GM19468 (cell line): ENCODE data around the gene PATJ.
"Not testable (repeated sequence)": the region's sequence is repeated elsewhere in the genome, so short reads cannot be mapped to it uniquely, and the experiment has no call there.

Experiments used
- ATAC-seq: cut with Tn5 transposase; IDR thresholded peaks from one replicate; pipeline ENCODE4 v1.9.1; 2021; ENCODE audit warnings: mild to moderate bottlenecking, moderate library complexity, moderate number of reproducible peaks; ENCODE audit not compliant: unreplicated experiment; ENCODE audit errors: extremely low read depth

PATJ gene

DNA sequence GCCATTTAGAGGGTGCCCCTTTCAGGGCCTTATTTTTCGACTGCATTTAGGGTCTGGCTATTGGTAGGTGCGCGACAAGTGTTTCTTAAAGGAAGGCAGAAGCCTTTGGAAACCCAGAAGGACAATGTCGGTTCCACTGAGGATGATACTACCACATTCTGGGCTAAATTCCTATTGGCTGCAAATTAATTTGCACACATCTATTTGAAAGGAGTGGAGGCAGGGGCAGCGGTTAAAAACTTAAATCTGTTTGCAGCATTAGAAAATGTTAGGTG, 1.1 kb downstream of the PATJ start:
- no peak for ATAC-seq

- no peak for ATAC-seq
Measured at GRCh38 chr1:61743716-61744580, 1.7 kb downstream of the PATJ start.

- ATAC-seq = no peak
Measured at GRCh38 chr1:61746813-61747212, 4.5 kb downstream of the PATJ start.

DNA sequence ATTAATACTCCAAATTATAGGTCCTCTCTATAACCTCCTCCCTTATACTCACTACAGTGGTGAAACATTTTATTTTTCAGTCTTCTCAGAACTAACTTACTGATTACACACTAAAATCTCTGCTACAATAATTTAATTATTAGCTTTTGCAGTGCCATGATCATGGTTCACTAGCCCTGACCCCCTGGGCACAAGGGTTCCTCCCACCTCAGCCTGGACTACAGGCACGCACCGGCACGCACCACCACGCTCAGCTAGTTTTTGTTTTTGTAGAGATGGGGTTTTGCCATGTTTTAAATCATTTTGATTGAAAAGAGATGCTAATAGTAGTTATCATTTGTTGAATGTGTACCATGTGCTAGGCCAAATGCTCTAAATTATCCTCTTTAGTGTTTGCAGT, 6.3 kb downstream of the PATJ start:
- no peak for ATAC-seq

DNA sequence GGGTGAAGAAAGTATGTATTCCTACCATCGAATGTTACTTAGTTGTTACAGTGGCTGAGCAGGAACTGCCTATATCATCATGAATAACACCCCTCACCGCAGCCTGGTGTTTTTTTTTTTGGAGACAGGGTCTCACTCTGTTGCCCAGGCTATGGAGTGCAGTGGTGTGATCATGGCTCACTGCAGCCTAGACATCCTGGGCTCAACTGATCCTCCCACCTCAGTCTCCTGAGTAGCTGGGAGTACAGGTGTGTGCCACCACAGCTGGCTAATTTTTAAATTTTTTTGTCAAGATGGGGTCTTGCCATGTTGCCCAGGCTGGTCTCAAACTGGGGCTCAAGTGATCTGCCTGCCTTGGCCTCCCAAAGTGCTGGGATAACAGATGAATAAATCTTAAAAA, 7.3 kb downstream of the PATJ start:
- no peak for ATAC-seq

DNA sequence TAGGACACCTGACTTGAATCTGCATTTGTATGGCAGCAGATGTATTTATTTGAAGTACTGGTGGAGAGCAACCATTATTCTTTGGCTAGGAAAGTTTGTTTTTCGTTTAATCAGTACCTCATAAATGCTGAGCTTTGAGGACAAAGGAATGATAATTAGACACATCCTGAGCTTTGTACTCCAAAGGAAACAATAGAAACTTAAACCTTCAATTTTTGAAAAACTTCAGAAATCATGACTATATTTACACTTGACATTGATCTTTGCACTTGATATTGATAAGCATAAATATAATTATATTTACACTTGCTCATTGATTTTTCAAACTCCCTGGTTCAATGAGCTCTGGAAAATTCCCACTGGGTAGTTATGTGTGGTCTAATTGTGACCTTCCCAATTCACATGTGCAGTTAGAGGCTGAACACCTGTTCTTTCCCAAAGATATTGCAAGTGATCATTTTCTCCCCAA, 10.7 kb downstream of the PATJ start:
- no peak for ATAC-seq

- ATAC-seq = no peak
Measured at GRCh38 chr1:61753998-61754508, 11.8 kb downstream of the PATJ start.

GRCh38 chr1:61754545-61754944, 12.3 kb downstream of the PATJ start:
- no peak for ATAC-seq

- no peak for ATAC-seq
Measured at GRCh38 chr1:61756773-61757172, 14.5 kb downstream of the PATJ start.

DNA sequence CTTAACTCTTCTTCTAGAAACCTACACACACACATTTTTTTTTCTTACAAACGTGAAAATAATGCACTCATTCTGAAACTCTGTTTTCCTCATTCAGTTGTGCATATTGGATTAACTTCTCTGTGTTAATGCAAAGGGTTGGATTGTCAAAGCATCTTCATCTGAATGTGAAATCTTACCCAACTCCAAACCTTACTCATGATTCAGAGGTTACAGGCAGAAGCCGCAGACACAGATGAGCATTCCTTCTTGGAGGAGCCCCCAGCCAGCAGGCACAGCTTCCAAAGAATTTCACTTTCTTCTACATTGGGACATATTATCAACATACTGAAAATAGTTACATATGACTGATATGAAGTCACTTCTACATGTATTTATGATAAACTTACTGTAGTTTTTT, 15.7 kb downstream of the PATJ start:
- ATAC-seq = no peak

GRCh38 chr1:61770131-61770530, 27.9 kb downstream of the PATJ start:
- no peak for ATAC-seq

DNA sequence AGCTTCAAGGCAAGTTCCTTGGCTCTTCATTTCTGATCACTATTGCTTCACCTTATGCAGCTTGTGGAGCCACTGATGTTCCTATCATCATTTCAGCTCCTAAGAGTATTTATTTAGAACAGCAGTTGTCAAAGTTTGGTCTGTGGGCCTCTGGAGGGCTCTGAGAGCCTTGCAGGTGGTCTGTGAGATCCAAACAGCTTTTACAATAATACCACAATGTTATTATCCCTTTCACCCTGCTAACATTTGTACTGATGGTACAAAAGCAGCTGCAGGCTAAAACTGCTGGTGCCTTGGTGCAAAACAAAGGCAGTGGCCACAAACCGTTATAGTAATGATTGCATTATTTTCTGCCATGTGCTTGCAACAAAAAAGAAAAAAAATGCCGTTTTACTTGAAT, 33.8 kb downstream of the PATJ start:
- no peak for ATAC-seq

GRCh38 chr1:61779231-61779630, 37.0 kb downstream of the PATJ start:
- no peak for ATAC-seq

- no peak for ATAC-seq
Measured at GRCh38 chr1:61781151-61781550, 38.9 kb downstream of the PATJ start.

GRCh38 chr1:61782771-61783170, 40.5 kb downstream of the PATJ start:
- ATAC-seq = peak; percentile 67

GRCh38 chr1:61784726-61785125, 42.4 kb downstream of the PATJ start:
- no peak for ATAC-seq

DNA sequence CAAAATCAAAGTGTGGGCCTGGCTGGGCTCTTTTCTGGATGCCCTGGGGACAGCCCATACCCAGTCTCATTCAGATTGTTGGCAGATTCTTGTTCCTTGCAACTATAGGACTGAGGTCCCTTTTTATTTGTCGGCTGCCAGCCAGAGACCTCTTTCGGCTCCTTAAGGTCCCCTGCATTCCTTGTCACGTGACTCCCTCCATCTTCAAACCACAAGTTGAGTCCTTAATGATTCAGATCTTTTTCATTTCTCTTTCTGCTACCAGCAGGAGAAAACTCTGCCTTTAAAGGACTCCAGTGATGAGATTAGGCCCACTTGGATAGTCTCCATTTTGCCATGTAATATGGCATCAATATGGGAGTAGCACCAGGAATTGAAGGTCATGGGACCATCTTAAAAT, 48.6 kb downstream of the PATJ start:
- no peak for ATAC-seq

DNA sequence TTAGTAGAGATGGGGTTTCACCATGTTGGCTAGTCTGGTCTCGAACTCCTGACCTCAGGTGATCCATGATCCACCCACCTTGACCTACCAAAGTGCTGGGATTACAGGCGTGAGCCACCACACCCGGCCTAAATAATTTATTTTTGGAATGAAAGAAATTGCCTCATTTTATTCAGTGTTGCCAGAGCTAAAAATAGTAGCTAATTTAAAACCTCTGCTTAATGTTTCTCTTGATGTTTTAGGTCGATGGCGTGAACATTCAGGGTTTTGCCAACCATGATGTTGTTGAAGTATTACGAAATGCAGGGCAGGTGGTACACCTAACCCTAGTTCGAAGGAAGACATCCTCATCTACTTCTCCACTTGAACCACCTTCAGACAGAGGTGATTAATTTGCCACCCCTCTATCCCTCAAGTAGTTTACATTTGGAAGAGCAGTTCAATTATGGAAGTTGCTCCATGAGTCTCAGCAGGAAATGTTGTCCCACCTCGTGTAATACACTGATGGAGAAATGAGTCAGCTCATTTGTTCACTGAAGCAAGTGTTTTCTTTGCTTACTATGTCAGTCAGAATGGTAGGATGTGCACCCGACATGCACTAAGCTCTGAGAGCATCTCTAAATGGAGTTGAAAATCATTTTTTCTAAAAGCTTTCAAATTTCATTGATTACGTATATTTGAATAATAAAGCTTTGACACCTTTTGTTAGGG, 54.9 kb downstream of the PATJ start:
- ATAC-seq = no peak

GRCh38 chr1:61801047-61801446, 58.8 kb downstream of the PATJ start:
- ATAC-seq = not testable (repeated sequence)

- ATAC-seq = no peak
Measured at GRCh38 chr1:61807606-61808140, 65.4 kb downstream of the PATJ start.

DNA sequence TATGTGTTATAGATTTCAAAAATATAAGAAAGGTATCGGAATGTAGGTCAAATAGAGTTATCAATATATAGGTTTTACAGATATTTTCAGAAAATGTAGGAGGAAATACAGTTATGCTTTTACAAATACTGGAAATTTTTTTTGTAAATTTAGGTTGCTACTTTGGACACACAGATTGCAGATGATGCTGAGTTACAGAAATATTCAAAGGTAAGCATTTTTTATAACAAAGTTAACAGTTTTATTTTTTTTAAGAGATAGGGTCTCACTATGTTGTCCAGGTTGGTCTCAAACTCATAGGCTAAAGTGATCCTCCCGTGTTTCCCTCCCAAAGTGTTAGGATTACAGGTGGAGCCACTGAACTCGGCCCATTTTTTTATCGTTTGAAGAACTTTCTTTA, 66.0 kb downstream of the PATJ start:
- ATAC-seq = no peak
